WTC11 (cell line): Measurements from ENCODE around the gene ITGAE. TPM values are rescaled to one million over a fixed set of nuclear protein-coding genes. Genes with fewer than 3 reads are reported as not detected.

Experiments
- ATAC-seq: fragments of 200-7000 bp; cut with Tn5 transposase; 2 replicates; pipeline ENCODE4 v1.10.0; 2021; ENCODE audit warnings: mild to moderate bottlenecking, moderate library complexity
- CTCF ChIA-PET: fragments of 300-600 bp; sonication (Branson Sonifier 250); formaldehyde crosslinking; loops from one replicate; lab custom pipeline; 2021; ENCODE audit warnings: antibody characterized with exemption; lab: Charles Lee
- POLR2A ChIA-PET: fragments of 350-600 bp; sonication (Branson Sonifier 250); formaldehyde crosslinking; loops from one replicate; lab custom pipeline; 2021; ENCODE audit warnings: antibody characterized with exemption; lab: Charles Lee
- DNase-seq: peaks from one replicate; pipeline ENCODE4 v3.0.0; 2021; ENCODE audit warnings: low spot score
- H3K27ac Mint-ChIP-seq: 2 replicates; pipeline ENCODE4 v1.8.0; 2021; ENCODE audit warnings: mixed read lengths
- H3K27me3 Mint-ChIP-seq: 2 replicates; pipeline ENCODE4 v1.8.0; 2021; ENCODE audit warnings: low read depth, mild to moderate bottlenecking, moderate library complexity, mixed read lengths
- H3K36me3 Mint-ChIP-seq: 2 replicates; pipeline ENCODE4 v1.8.0; 2021; ENCODE audit warnings: mixed read lengths
- H3K4me1 Mint-ChIP-seq: 2 replicates; pipeline ENCODE4 v1.8.0; 2022; ENCODE audit warnings: mixed read lengths
- H3K4me3 Mint-ChIP-seq: 2 replicates; pipeline ENCODE4 v1.8.0; 2021; ENCODE audit warnings: mild to moderate bottlenecking, moderate library complexity, mixed read lengths
- H3K9me3 Mint-ChIP-seq: 2 replicates; pipeline ENCODE4 v1.8.0; 2021; ENCODE audit warnings: mixed read lengths
- ATF1 ChIP-seq: sonication (generic); formaldehyde crosslinking; IDR thresholded peaks from 2 replicates; pipeline ENCODE4 v1.8.1; 2023; ENCODE audit warnings: mild to moderate bottlenecking, moderate library complexity, missing genetic modification reagents
- EMX1 ChIP-seq: fragments of 250-450 bp; sonication (Bioruptor Pico); IDR thresholded peaks from 2 replicates; pipeline ENCODE4 v1.8.0; 2021; ENCODE audit warnings: mild to moderate bottlenecking
- ESRRA ChIP-seq: sonication (generic); formaldehyde crosslinking; IDR thresholded peaks from 2 replicates; pipeline ENCODE4 v1.8.1; 2022; ENCODE audit warnings: mild to moderate bottlenecking, missing genetic modification reagents, borderline replicate concordance
- FOXK1 ChIP-seq: sonication (generic); formaldehyde crosslinking; IDR thresholded peaks from 2 replicates; pipeline ENCODE4 v1.8.0; 2022; ENCODE audit warnings: mild to moderate bottlenecking, moderate library complexity, missing genetic modification reagents
- IRF2 ChIP-seq: sonication (generic); formaldehyde crosslinking; IDR thresholded peaks from 2 replicates; pipeline ENCODE4 v1.8.0; 2022; ENCODE audit warnings: low read depth, missing genetic modification reagents, borderline replicate concordance
- KAT7 ChIP-seq: sonication (generic); formaldehyde crosslinking; IDR thresholded peaks from 2 replicates; pipeline ENCODE4 v1.8.1; 2023; ENCODE audit warnings: missing genetic modification reagents, mild to moderate bottlenecking, borderline replicate concordance
- MXD4 ChIP-seq: fragments of 250-450 bp; sonication (Bioruptor Pico); IDR thresholded peaks from 2 replicates; pipeline ENCODE4 v1.8.0; 2021; ENCODE audit warnings: mild to moderate bottlenecking, moderate library complexity, borderline replicate concordance
- NFE2L1 ChIP-seq: sonication (generic); formaldehyde crosslinking; IDR thresholded peaks from 2 replicates; pipeline ENCODE4 v1.8.1; 2023; ENCODE audit warnings: missing genetic modification reagents
- NR1H2 ChIP-seq: sonication (generic); formaldehyde crosslinking; IDR thresholded peaks from 2 replicates; pipeline ENCODE4 v1.9.0; 2021; ENCODE audit warnings: mild to moderate bottlenecking, moderate library complexity, missing genetic modification reagents
- SMAD3 ChIP-seq: sonication (generic); formaldehyde crosslinking; IDR thresholded peaks from 2 replicates; pipeline ENCODE4 v1.8.0; 2022; ENCODE audit warnings: missing genetic modification reagents, mild to moderate bottlenecking, borderline replicate concordance
- SMAD4 ChIP-seq: sonication (generic); formaldehyde crosslinking; IDR thresholded peaks from 2 replicates; pipeline ENCODE4 v1.8.0; 2022; ENCODE audit warnings: mild to moderate bottlenecking, missing genetic modification reagents
- ZNF317 ChIP-seq: sonication (generic); formaldehyde crosslinking; IDR thresholded peaks from 2 replicates; pipeline ENCODE4 v1.8.1; 2023; ENCODE audit warnings: low read depth, mild to moderate bottlenecking, moderate library complexity, missing genetic modification reagents, borderline replicate concordance
- ZNF396 ChIP-seq: fragments of 250-450 bp; sonication (Bioruptor Pico); IDR thresholded peaks from 2 replicates; pipeline ENCODE4 v1.8.0; 2021; ENCODE audit warnings: mild to moderate bottlenecking, moderate library complexity, borderline replicate concordance
- total RNA-seq: library from RNA; stranded (reverse); gene quantifications from 3 replicates; pipeline ENCODE4 v1.2.3, GENCODE V29; 2021
- TF ChIP-seq, protein P1 (sequence below): sonication (generic); formaldehyde crosslinking; IDR thresholded peaks from 2 replicates; pipeline ENCODE4 v1.8.0; 2022; ENCODE audit warnings: mild to moderate bottlenecking, missing genetic modification reagents
- TF ChIP-seq, protein P2 (sequence below): sonication (generic); formaldehyde crosslinking; IDR thresholded peaks from 2 replicates; pipeline ENCODE4 v1.8.1; 2023; ENCODE audit warnings: mild to moderate bottlenecking, moderate library complexity, missing genetic modification reagents
- TF ChIP-seq, protein P3 (sequence below): sonication (generic); formaldehyde crosslinking; IDR thresholded peaks from 2 replicates; pipeline ENCODE4 v1.8.0; 2022; ENCODE audit warnings: mild to moderate bottlenecking, missing genetic modification reagents
- TF ChIP-seq, protein P4 (sequence below): sonication (generic); formaldehyde crosslinking; IDR thresholded peaks from 2 replicates; pipeline ENCODE4 v1.8.1; 2023; ENCODE audit warnings: mild to moderate bottlenecking, missing genetic modification reagents, moderate library complexity
- TF ChIP-seq, protein P5 (sequence below): fragments of 250-450 bp; sonication (Bioruptor Pico); conservative IDR thresholded peaks from 2 replicates; pipeline ENCODE4 v1.9.0; 2021; ENCODE audit warnings: mild to moderate bottlenecking
- TF ChIP-seq, protein P6 (sequence below): sonication (generic); formaldehyde crosslinking; IDR thresholded peaks from 2 replicates; pipeline ENCODE4 v1.8.1; 2023; ENCODE audit warnings: mild to moderate bottlenecking, missing genetic modification reagents, moderate library complexity

ITGAE gene
- total RNA-seq, 1 experiment from 2014 or later: 19.5 TPM

- H3K27ac Mint-ChIP-seq: no peak overlapping the region
- TF ChIP-seq, protein P1, sequence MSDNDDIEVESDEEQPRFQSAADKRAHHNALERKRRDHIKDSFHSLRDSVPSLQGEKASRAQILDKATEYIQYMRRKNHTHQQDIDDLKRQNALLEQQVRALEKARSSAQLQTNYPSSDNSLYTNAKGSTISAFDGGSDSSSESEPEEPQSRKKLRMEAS (CRISPR knock-in tag): no peak
- TF ChIP-seq SMAD4 (CRISPR knock-in tag): no peak
- ATAC-seq (no peak), DNase-seq (no peak)
- no peaks in the 10 kb centered on the region for H3K9me3 Mint-ChIP-seq
- H3K27me3 Mint-ChIP-seq: no peaks in the 10 kb centered on the region
- no peak overlapping the region for H3K4me3 Mint-ChIP-seq
- no peaks in the 10 kb centered on the region for H3K4me1 Mint-ChIP-seq
- ChIA-PET CTCF (no interaction called here), POLR2A (no interaction called here)
- peaks cover 22% of the 10 kb centered on the region for H3K36me3 Mint-ChIP-seq
Observed at GRCh38 chr17:3712811-3713463, 88.1 kb downstream of the ITGAE start.

GRCh38 chr17:3710951-3711383 is 90.0 kb downstream of the ITGAE start:
- ChIA-PET CTCF (interaction anchor here (0.6 to 1.7 kb wide), 7 partner anchors 12 to 108 kb away, joined by 3 to 8 read pairs (median 4); no protein-coding TSS in a partner anchor), POLR2A (interaction anchor here (0.8 to 1.3 kb wide), 2 partner anchors 12 to 15 kb away, joined by 3 to 5 read pairs; partner anchors contain the start of gene P2RX5)
- Mint-ChIP-seq H3K36me3 (peaks cover 12% of the 10 kb centered on the region), H3K4me3 (no peak overlapping the region), H3K27me3 (no peaks in the 10 kb centered on the region), H3K27ac (no peak overlapping the region), H3K4me1 (no peaks in the 10 kb centered on the region), H3K9me3 (no peaks in the 10 kb centered on the region)
- DNase-seq (no peak), ATAC-seq (no peak; the same call in 1 of the 2 replicates)
- TF ChIP-seq, protein P2, sequence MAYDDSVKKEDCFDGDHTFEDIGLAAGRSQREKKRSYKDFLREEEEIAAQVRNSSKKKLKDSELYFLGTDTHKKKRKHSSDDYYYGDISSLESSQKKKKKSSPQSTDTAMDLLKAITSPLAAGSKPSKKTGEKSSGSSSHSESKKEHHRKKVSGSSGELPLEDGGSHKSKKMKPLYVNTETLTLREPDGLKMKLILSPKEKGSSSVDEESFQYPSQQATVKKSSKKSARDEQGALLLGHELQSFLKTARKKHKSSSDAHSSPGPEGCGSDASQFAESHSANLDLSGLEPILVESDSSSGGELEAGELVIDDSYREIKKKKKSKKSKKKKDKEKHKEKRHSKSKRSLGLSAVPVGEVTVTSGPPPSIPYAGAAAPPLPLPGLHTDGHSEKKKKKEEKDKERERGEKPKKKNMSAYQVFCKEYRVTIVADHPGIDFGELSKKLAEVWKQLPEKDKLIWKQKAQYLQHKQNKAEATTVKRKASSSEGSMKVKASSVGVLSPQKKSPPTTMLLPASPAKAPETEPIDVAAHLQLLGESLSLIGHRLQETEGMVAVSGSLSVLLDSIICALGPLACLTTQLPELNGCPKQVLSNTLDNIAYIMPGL: no peak
- no peak for TF ChIP-seq FOXK1 (CRISPR knock-in tag)
- no peak for TF ChIP-seq ZNF317 (CRISPR knock-in tag)
- TF ChIP-seq NR1H2: no peak
- no peak for TF ChIP-seq IRF2 (CRISPR knock-in tag)
- no peak for TF ChIP-seq EMX1 (CRISPR knock-in tag)
- no peak for TF ChIP-seq ATF1 (CRISPR knock-in tag)
- TF ChIP-seq, protein P3, sequence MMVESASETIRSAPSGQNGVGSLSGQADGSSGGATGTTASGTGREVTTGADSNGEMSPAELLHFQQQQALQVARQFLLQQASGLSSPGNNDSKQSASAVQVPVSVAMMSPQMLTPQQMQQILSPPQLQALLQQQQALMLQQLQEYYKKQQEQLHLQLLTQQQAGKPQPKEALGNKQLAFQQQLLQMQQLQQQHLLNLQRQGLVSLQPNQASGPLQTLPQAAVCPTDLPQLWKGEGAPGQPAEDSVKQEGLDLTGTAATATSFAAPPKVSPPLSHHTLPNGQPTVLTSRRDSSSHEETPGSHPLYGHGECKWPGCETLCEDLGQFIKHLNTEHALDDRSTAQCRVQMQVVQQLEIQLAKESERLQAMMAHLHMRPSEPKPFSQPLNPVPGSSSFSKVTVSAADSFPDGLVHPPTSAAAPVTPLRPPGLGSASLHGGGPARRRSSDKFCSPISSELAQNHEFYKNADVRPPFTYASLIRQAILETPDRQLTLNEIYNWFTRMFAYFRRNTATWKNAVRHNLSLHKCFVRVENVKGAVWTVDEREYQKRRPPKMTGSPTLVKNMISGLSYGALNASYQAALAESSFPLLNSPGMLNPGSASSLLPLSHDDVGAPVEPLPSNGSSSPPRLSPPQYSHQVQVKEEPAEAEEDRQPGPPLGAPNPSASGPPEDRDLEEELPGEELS (CRISPR knock-in tag): no peak
- TF ChIP-seq MXD4 (CRISPR knock-in tag): no peak
- TF ChIP-seq, protein P4, sequence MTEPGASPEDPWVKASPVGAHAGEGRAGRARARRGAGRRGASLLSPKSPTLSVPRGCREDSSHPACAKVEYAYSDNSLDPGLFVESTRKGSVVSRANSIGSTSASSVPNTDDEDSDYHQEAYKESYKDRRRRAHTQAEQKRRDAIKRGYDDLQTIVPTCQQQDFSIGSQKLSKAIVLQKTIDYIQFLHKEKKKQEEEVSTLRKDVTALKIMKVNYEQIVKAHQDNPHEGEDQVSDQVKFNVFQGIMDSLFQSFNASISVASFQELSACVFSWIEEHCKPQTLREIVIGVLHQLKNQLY (CRISPR knock-in tag): no peak
- TF ChIP-seq KAT7 (CRISPR knock-in tag): no peak
- TF ChIP-seq, protein P5, sequence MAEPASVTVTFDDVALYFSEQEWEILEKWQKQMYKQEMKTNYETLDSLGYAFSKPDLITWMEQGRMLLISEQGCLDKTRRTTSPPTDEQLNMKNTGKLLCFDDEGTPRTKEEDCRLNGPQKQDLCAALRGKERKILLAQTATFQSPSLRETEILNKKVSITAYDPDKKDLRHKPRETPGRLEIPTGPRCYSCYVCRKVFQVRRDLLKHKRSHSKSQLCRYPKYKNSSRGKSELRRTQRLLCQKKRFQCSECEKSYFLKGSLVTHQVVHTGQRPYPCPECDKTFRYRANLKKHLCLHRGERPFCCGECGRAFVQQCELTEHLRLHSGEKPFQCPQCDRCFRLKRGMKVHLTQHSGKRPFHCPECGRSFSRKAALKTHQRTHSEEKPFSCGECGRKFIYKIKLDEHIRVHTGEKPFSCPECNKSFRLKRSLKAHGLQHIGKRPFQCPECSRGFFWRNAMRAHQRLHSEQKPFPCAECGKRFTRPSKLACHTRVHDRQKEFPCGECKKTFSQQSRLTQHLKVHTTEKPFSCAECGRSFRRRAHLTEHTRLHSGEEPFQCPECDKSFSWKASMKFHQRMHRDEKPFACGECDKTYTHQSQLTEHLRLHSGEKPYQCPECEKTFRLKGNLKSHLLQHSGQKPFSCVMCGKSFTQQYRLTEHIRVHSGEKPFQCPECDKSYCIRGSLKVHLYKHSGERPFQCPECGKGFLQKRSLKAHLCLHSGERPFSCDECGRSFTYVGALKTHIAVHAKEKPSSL (CRISPR knock-in tag): no peak
- TF ChIP-seq, protein P6, sequence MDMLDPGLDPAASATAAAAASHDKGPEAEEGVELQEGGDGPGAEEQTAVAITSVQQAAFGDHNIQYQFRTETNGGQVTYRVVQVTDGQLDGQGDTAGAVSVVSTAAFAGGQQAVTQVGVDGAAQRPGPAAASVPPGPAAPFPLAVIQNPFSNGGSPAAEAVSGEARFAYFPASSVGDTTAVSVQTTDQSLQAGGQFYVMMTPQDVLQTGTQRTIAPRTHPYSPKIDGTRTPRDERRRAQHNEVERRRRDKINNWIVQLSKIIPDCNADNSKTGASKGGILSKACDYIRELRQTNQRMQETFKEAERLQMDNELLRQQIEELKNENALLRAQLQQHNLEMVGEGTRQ (CRISPR knock-in tag): no peak
- no peak for TF ChIP-seq ESRRA (CRISPR knock-in tag)
- no peak for TF ChIP-seq NFE2L1 (CRISPR knock-in tag)
- TF ChIP-seq SMAD3 (CRISPR knock-in tag): no peak
- TF ChIP-seq ZNF396 (CRISPR knock-in tag): no peak
